Measurements from ENCODE around the gene RRN3. TPM values are rescaled to one million over a fixed set of nuclear protein-coding genes. Genes with fewer than 3 reads are reported as not detected.
"Not testable (repeated sequence)": the region's sequence is repeated elsewhere in the genome, so short reads cannot be mapped to it uniquely, and the experiment has no call there.

RRN3 gene
- total RNA-seq, 4 donors from 2014 or later, result 10.9 to 46.2 (median 18.7) TPM

DNA sequence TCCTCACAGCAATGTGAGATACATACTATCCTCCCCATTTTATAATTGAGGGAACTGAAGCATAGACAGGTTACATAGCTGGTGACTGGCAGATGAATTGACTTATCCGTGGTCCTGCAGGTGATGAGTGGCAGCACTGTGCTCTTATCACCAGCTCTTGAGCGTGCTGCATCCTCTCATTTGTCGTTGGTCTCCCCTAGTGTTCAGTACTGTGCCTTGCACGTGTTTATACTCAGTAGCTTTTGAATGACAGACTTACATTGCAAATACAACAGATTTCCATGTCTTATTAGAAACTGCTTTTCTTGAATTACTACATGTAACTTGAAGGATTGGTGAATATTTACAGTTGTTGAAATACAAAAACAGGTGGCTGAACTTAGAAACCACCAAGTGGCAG lies 71.9 kb downstream of the RRN3 start:
- H3K36me3 ChIP-seq, result peaks cover 0 to 93% (median 0%) of the 10 kb centered on the region in 3 donors
- H3K4me3 ChIP-seq, H3K9me3 ChIP-seq, H3K27ac ChIP-seq, H3K4me1 ChIP-seq, H3K27me3 ChIP-seq: not testable (repeated sequence)
- DNase-seq, result peak; percentile 33 to 76 (median 57)
- TF ChIP-seq, protein P1, sequence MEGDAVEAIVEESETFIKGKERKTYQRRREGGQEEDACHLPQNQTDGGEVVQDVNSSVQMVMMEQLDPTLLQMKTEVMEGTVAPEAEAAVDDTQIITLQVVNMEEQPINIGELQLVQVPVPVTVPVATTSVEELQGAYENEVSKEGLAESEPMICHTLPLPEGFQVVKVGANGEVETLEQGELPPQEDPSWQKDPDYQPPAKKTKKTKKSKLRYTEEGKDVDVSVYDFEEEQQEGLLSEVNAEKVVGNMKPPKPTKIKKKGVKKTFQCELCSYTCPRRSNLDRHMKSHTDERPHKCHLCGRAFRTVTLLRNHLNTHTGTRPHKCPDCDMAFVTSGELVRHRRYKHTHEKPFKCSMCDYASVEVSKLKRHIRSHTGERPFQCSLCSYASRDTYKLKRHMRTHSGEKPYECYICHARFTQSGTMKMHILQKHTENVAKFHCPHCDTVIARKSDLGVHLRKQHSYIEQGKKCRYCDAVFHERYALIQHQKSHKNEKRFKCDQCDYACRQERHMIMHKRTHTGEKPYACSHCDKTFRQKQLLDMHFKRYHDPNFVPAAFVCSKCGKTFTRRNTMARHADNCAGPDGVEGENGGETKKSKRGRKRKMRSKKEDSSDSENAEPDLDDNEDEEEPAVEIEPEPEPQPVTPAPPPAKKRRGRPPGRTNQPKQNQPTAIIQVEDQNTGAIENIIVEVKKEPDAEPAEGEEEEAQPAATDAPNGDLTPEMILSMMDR (IDR thresholded peaks at IDR 0.05), result peak in 5 of 6 experiments; percentile 37 to 78 (median 71)

DNA sequence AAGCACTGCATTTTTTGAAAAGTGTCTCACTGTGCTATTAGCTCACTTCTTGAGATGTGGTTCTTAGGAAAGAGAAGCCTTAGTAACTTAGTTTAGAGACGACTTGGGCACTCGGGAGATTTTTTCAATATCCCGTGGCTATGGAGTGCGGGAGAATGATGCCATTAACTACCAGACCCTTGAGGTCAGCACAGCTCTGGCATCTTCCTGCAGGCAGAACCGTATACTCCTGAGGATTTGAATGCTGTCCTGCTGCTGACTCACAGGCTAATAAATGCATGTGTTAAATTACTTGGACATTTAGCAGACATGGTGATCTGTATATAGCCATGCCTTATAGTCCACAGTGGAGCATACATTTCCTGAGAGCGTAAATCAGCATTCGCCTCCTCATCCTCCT lies 72.6 kb downstream of the RRN3 start:
- not testable (repeated sequence) for H3K4me1 ChIP-seq, H3K4me3 ChIP-seq, H3K27me3 ChIP-seq, H3K27ac ChIP-seq, DNase-seq, H3K9me3 ChIP-seq
- H3K36me3 ChIP-seq, result peaks cover 0 to 93% (median 0%) of the 10 kb centered on the region in 3 donors

- peak in 1 of 3 donors; percentile 69 for DNase-seq
Measured at GRCh38 chr16:15016951-15017580, 77.0 kb downstream of the RRN3 start.

GRCh38 chr16:15016354-15016753 lies 77.7 kb downstream of the RRN3 start:
- H3K4me3 ChIP-seq, H3K9me3 ChIP-seq, H3K27me3 ChIP-seq: not testable (repeated sequence)
- peak overlapping the region in 3 of 4 donors; percentile 1 to 50 (median 18) for H3K27ac ChIP-seq
- peaks cover 0 to 68% (median 0%) of the 10 kb centered on the region in 3 donors for H3K36me3 ChIP-seq
- DNase-seq, result peak in 1 of 3 donors; percentile 45
- peaks cover 0 to 20% (median 8%) of the 10 kb centered on the region in 4 donors for H3K4me1 ChIP-seq

More at GRCh38 chr16:15016951-15017580, 77.0 kb downstream of the RRN3 start:
- H3K4me3 ChIP-seq, H3K9me3 ChIP-seq, H3K27me3 ChIP-seq: not testable (repeated sequence)
- peaks cover 0 to 71% (median 0%) of the 10 kb centered on the region in 3 donors for H3K36me3 ChIP-seq
- peak overlapping the region in 2 of 4 donors; percentile 1 to 50 for H3K27ac ChIP-seq
- H3K4me1 ChIP-seq, result peaks cover 0 to 20% (median 8%) of the 10 kb centered on the region in 4 donors

DNA sequence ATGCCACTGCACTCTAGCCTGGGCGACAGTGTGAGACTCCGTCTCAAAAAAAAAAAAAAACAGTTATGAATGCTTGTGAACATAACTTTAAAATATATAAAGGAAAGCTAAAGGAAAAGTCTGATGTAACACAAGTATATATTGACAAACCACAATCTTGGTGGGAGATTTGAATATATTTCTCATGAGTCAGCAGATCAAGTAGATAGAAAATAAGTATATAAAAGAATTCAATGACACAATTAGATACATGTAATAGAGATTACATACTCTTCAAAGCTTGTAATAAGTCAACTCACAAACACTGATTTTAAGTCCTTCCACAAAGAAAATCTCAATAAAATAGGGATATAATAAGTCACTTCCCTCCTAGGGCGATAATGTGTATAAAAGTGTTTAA lies 78.4 kb downstream of the RRN3 start:
- peaks cover 0 to 70% (median 0%) of the 10 kb centered on the region in 3 donors for H3K36me3 ChIP-seq
- H3K4me3 ChIP-seq, H3K27me3 ChIP-seq, DNase-seq, H3K9me3 ChIP-seq: not testable (repeated sequence)
- H3K4me1 ChIP-seq, result peaks cover 0 to 20% (median 8%) of the 10 kb centered on the region in 4 donors
- H3K27ac ChIP-seq, result peak overlapping the region in 1 of 4 donors; percentile 1

GRCh38 chr16:15012941-15013340 lies 81.1 kb downstream of the RRN3 start:
- not testable (repeated sequence) for H3K4me3 ChIP-seq, H3K27me3 ChIP-seq, H3K27ac ChIP-seq, H3K9me3 ChIP-seq
- Histone ChIP-seq H3K4me1 (peaks cover 0 to 20% (median 8%) of the 10 kb centered on the region in 4 donors), H3K36me3 (peaks cover 0 to 67% (median 0%) of the 10 kb centered on the region in 3 donors)
- DNase-seq, result peak in 1 of 3 donors; percentile 41

Small RNA genes lying within 50 kb of the gene (small RNA-seq; reads per million reads assigned to genes)
- 0 reads per million in 2 donors for gene MIR1972-1

Other genes starting within 250 kb of the RRN3 start
- gene NPIPA1, start 156.8 kb downstream of the RRN3 start, total RNA-seq, result 100 to 1,000 TPM in 2 of 4 donors, 10 to 100 TPM in 2; 39.2 to 148 (median 90.3) TPM
- gene PDXDC1, start 119.2 kb downstream of the RRN3 start, total RNA-seq, result 100 to 1,000 TPM; 131 to 247 (median 201) TPM
- 100 to 1,000 TPM in 1 of 4 donors, 10 to 100 TPM in 3; 20.5 to 115 (median 27.9) TPM for gene NTAN1, start 38.2 kb downstream of the RRN3 start, total RNA-seq

Data from Peyer's patch (tissue), 4 donors.